ENCODE data around the gene MELK.
"Not testable (repeated sequence)": the region's sequence is repeated elsewhere in the genome, so short reads cannot be mapped to it uniquely, and the experiment has no call there.

- TF ChIP-seq CTCF, POLR2A (IDR thresholded peaks at IDR 0.05): not testable (repeated sequence)
Measured at GRCh38 chr9:36568681-36569080, 4.0 kb upstream of the MELK start.

All from testis (tissue), 2 donors.